GM12872 (cell line): ENCODE data around the gene LSM7.

ENCODE experiments used
- CTCF ChIP-seq: IDR thresholded peaks from 3 replicates; pipeline ENCODE4 v1.5.1; 2011; ENCODE audit warnings: low read depth, mild to moderate bottlenecking, low read length, moderate library complexity; ENCODE audit not compliant: insufficient read depth

Gene LSM7

GRCh38 chr19:2329501-2329916 lies 1.1 kb upstream of the LSM7 start:
- TF ChIP-seq CTCF, result no peak

GRCh38 chr19:2329149-2329478 lies 728 bp upstream of the LSM7 start:
- no peak for TF ChIP-seq CTCF

GRCh38 chr19:2327773-2328400 lies 499 bp downstream of the LSM7 start:
- no peak for TF ChIP-seq CTCF

GRCh38 chr19:2326699-2327360 lies 1.6 kb downstream of the LSM7 start:
- no peak for TF ChIP-seq CTCF

GRCh38 chr19:2325281-2326046 lies 2.9 kb downstream of the LSM7 start:
- TF ChIP-seq CTCF, result no peak

- no peak for TF ChIP-seq CTCF
Measured at GRCh38 chr19:2324220-2324948, 4.0 kb downstream of the LSM7 start.

GRCh38 chr19:2323707-2324106 lies 4.7 kb downstream of the LSM7 start:
- TF ChIP-seq CTCF, result no peak
